HK-2 (cell line): Measurements from ENCODE around the gene SPARC.
A peak's percentile ranks its signal among the peaks of the same experiment; 100 is the strongest.

Source experiments
- DNase-seq: peaks from one replicate; pipeline ENCODE4 v3.0.0-alpha.2; 2018; ENCODE audit not compliant: unreplicated experiment

Gene SPARC

GRCh38 chr5:151660616-151661495, 25.9 kb downstream of the SPARC start:
- DNase-seq = no peak

GRCh38 chr5:151659001-151659754, 27.5 kb downstream of the SPARC start:
- DNase-seq = peak; percentile 82

- no peak for DNase-seq
Observed at GRCh38 chr5:151657114-151657513, 29.6 kb downstream of the SPARC start.

GRCh38 chr5:151656311-151656710, 30.4 kb downstream of the SPARC start:
- DNase-seq = no peak

- DNase-seq = peak; percentile 69
Observed at GRCh38 chr5:151651997-151652645, 34.6 kb downstream of the SPARC start.

- no peak for DNase-seq
Observed at GRCh38 chr5:151648988-151649387, 37.7 kb downstream of the SPARC start.

GRCh38 chr5:151648089-151648488, 38.6 kb downstream of the SPARC start:
- DNase-seq = no peak

GRCh38 chr5:151647320-151647861, 39.3 kb downstream of the SPARC start:
- no peak for DNase-seq

GRCh38 chr5:151646334-151646733, 40.4 kb downstream of the SPARC start:
- no peak for DNase-seq

GRCh38 chr5:151643388-151643787, 43.3 kb downstream of the SPARC start:
- DNase-seq = no peak

- DNase-seq = no peak
Observed at GRCh38 chr5:151642472-151643140, 44.1 kb downstream of the SPARC start.

- DNase-seq = no peak
Observed at GRCh38 chr5:151638619-151639018, 48.1 kb downstream of the SPARC start.

GRCh38 chr5:151637676-151638075, 49.0 kb downstream of the SPARC start:
- no peak for DNase-seq

GRCh38 chr5:151633892-151634291, 52.8 kb downstream of the SPARC start:
- DNase-seq = no peak

- no peak for DNase-seq
Observed at GRCh38 chr5:151632941-151633340, 53.8 kb downstream of the SPARC start.

GRCh38 chr5:151632524-151632923, 54.2 kb downstream of the SPARC start:
- DNase-seq = no peak

- DNase-seq = no peak
Observed at GRCh38 chr5:151631941-151632340, 54.8 kb downstream of the SPARC start.

- no peak for DNase-seq
Observed at GRCh38 chr5:151630088-151630487, 56.6 kb downstream of the SPARC start.

- DNase-seq = no peak
Observed at GRCh38 chr5:151628112-151628823, 58.4 kb downstream of the SPARC start.

- DNase-seq = no peak
Observed at GRCh38 chr5:151627650-151628049, 59.1 kb downstream of the SPARC start.

GRCh38 chr5:151625285-151625684, 61.4 kb downstream of the SPARC start:
- DNase-seq = no peak
